ENCODE data around the gene RABEPK. TPM values are rescaled to one million over a fixed set of nuclear protein-coding genes. Genes with fewer than 3 reads are reported as not detected.
"Not testable (repeated sequence)": the region's sequence is repeated elsewhere in the genome, so short reads cannot be mapped to it uniquely, and the experiment has no call there.

RABEPK gene
- total RNA-seq, 1 donor from 2014 or later, result 21.2 TPM

GRCh38 chr9:125243792-125244260, 43.5 kb downstream of the RABEPK start:
- no peak for DNase-seq (ENCODE audit: low spot score)

- DNase-seq (ENCODE audit: low spot score), result no peak
Observed at GRCh38 chr9:125246261-125246667, 45.9 kb downstream of the RABEPK start.

- DNase-seq (ENCODE audit: low spot score), result no peak
Observed at GRCh38 chr9:125254231-125254630, 53.9 kb downstream of the RABEPK start.

- no peak for DNase-seq (ENCODE audit: low spot score)
Observed at GRCh38 chr9:125255781-125256391, 55.5 kb downstream of the RABEPK start.

GRCh38 chr9:125258160-125258785, 57.9 kb downstream of the RABEPK start:
- DNase-seq (ENCODE audit: low spot score), result no peak

- DNase-seq (ENCODE audit: low spot score), result peak; percentile 32
Observed at GRCh38 chr9:125258832-125259534, 58.6 kb downstream of the RABEPK start.

- DNase-seq (ENCODE audit: low spot score), result no peak
Observed at GRCh38 chr9:125260561-125260960, 60.2 kb downstream of the RABEPK start.

GRCh38 chr9:125261501-125262293, 61.4 kb downstream of the RABEPK start, which contains the start of gene GAPVD1:
Gene GAPVD1 (plus strand): TSS chr9:125261826. CDS start chr9:125298922, 37,096 bp downstream.
- peak; percentile 93 for DNase-seq (ENCODE audit: low spot score)

GRCh38 chr9:125262294-125262991, 62.1 kb downstream of the RABEPK start:
- no peak for DNase-seq (ENCODE audit: low spot score)

GRCh38 chr9:125264068-125264467, 63.7 kb downstream of the RABEPK start:
- DNase-seq (ENCODE audit: low spot score), result not testable (repeated sequence)

- no peak for DNase-seq (ENCODE audit: low spot score)
Observed at GRCh38 chr9:125268394-125269013, 68.2 kb downstream of the RABEPK start.

GRCh38 chr9:125269014-125269397, 68.7 kb downstream of the RABEPK start:
- no peak for DNase-seq (ENCODE audit: low spot score)

GRCh38 chr9:125271081-125271480, 70.7 kb downstream of the RABEPK start:
- DNase-seq (ENCODE audit: low spot score), result peak; percentile 25

- peak; percentile 65 for DNase-seq (ENCODE audit: low spot score)
Observed at GRCh38 chr9:125272697-125273096, 72.4 kb downstream of the RABEPK start.

- DNase-seq (ENCODE audit: low spot score), result no peak
Observed at GRCh38 chr9:125276771-125277170, 76.4 kb downstream of the RABEPK start.

GRCh38 chr9:125277411-125277810, 77.1 kb downstream of the RABEPK start:
- no peak for DNase-seq (ENCODE audit: low spot score)

- DNase-seq (ENCODE audit: low spot score), result no peak
Observed at GRCh38 chr9:125280945-125281344, 80.6 kb downstream of the RABEPK start.

Data from umbilical cord (tissue), 2 donors.